Activated naive CD8-positive, alpha-beta T cell (primary cell): Measurements from ENCODE around the gene CCDC9.

ENCODE experiments used
- H3K27ac Mint-ChIP-seq: one replicate; pipeline ENCODE4 v1.8.0; 2021; ENCODE audit warnings: mixed read lengths
- H3K27me3 Mint-ChIP-seq: one replicate; pipeline ENCODE4 v1.8.0; 2021; ENCODE audit warnings: mixed read lengths
- H3K36me3 Mint-ChIP-seq: one replicate; pipeline ENCODE4 v1.8.0; 2021; ENCODE audit warnings: mixed read lengths
- H3K4me1 Mint-ChIP-seq: one replicate; pipeline ENCODE4 v1.8.0; 2021; ENCODE audit warnings: low read depth, mixed read lengths
- H3K4me3 Mint-ChIP-seq: one replicate; pipeline ENCODE4 v1.8.0; 2021; ENCODE audit warnings: mild to moderate bottlenecking, mixed read lengths
- H3K9me3 Mint-ChIP-seq: one replicate; pipeline ENCODE4 v1.8.0; 2021; ENCODE audit warnings: low read depth, mixed read lengths

Gene CCDC9

GRCh38 chr19:47316513-47316912 lies 60.2 kb downstream of the CCDC9 start:
- H3K4me3 Mint-ChIP-seq, result no peak overlapping the region
- no peak overlapping the region for H3K27ac Mint-ChIP-seq
- H3K4me1 Mint-ChIP-seq, result peaks cover 3% of the 10 kb centered on the region
- H3K9me3 Mint-ChIP-seq, result no peaks in the 10 kb centered on the region
- H3K36me3 Mint-ChIP-seq, result no peaks in the 10 kb centered on the region
- H3K27me3 Mint-ChIP-seq, result peaks cover 4% of the 10 kb centered on the region

- peaks cover 2% of the 10 kb centered on the region for H3K4me1 Mint-ChIP-seq
- H3K4me3 Mint-ChIP-seq, result no peak overlapping the region
- no peaks in the 10 kb centered on the region for H3K9me3 Mint-ChIP-seq
- peaks cover 2% of the 10 kb centered on the region for H3K36me3 Mint-ChIP-seq
- H3K27ac Mint-ChIP-seq, result no peak overlapping the region
- H3K27me3 Mint-ChIP-seq, result peaks cover 7% of the 10 kb centered on the region
Measured at GRCh38 chr19:47319923-47320871, 63.9 kb downstream of the CCDC9 start.
